ENCODE data around the gene ICE1. TPM values are rescaled to one million over a fixed set of nuclear protein-coding genes. Genes with fewer than 3 reads are reported as not detected.
"Not testable (repeated sequence)": the region's sequence is repeated elsewhere in the genome, so short reads cannot be mapped to it uniquely, and the experiment has no call there.

The ICE1 gene
- total RNA-seq, 1 experiment from 2014 or later: 27.8 TPM

DNA sequence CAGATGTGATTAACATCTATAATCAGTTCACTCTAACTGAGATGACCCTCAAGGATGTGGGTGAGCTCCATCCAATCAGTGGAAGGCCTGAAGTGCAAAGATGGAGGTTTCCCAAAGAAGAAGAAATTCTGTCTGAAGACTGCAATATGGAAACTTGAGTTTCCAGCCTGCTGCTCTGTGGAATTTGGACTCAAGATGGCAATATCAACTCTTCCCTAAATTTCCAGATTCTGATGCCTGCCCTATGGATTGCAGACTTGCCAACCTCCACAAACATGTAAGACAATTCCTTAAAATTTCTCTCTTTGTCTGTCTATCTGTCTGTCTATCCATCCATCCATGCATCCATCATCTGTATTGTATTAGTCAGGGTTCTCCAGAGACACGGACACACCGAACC lies 85.9 kb downstream of the ICE1 start:
- Mint-ChIP-seq H3K4me1 (ENCODE audit: low read depth, unreplicated experiment) (no peaks in the 10 kb centered on the region), H3K27me3 (ENCODE audit: unreplicated experiment) (peaks cover 67% of the 10 kb centered on the region), H3K9me3 (ENCODE audit: low read depth, unreplicated experiment) (peaks cover 9% of the 10 kb centered on the region), H3K4me3 (ENCODE audit: low read depth, unreplicated experiment) (no peak overlapping the region), H3K36me3 (ENCODE audit: insufficient read depth, unreplicated experiment) (no peaks in the 10 kb centered on the region), H3K27ac (ENCODE audit: unreplicated experiment) (no peak overlapping the region)
- TF ChIP-seq, protein P1, sequence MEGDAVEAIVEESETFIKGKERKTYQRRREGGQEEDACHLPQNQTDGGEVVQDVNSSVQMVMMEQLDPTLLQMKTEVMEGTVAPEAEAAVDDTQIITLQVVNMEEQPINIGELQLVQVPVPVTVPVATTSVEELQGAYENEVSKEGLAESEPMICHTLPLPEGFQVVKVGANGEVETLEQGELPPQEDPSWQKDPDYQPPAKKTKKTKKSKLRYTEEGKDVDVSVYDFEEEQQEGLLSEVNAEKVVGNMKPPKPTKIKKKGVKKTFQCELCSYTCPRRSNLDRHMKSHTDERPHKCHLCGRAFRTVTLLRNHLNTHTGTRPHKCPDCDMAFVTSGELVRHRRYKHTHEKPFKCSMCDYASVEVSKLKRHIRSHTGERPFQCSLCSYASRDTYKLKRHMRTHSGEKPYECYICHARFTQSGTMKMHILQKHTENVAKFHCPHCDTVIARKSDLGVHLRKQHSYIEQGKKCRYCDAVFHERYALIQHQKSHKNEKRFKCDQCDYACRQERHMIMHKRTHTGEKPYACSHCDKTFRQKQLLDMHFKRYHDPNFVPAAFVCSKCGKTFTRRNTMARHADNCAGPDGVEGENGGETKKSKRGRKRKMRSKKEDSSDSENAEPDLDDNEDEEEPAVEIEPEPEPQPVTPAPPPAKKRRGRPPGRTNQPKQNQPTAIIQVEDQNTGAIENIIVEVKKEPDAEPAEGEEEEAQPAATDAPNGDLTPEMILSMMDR (IDR thresholded peaks at IDR 0.05; ENCODE audit: unreplicated experiment): no peak
- CTCF ChIA-PET: no interaction called here
- DNase-seq: no peak
- no TSS peak for BruUV-seq (replicated peaks)
- intact Hi-C loops (cut with micrococcal nuclease; ENCODE audit: unreplicated experiment): no loop called here

DNA sequence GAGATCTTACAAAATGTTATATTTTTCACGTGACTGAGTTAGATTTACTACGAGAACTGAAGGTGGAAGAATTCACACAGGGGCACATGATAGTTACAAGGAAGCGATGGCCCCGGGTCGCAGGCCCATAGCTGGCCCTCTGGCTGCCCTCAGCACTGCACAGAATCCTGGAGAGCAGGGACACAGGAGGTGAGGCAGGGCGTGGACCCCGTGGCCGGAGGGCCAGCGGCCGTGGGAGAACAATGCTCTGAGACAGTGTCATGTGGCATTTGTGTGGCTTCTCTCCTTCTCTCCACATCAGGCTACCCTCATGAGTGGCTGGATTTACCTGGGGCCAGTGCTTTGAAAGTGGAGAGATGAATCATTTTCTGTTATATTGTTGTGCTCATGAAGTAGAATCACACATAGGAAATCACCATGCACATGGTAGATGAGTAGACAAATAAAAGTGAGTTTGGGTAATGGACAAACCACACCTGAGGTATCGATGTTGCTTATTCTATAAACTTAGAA lies 89.5 kb downstream of the ICE1 start:
- Mint-ChIP-seq H3K27ac (ENCODE audit: unreplicated experiment) (no peak overlapping the region), H3K27me3 (ENCODE audit: unreplicated experiment) (peaks cover 73% of the 10 kb centered on the region), H3K9me3 (ENCODE audit: low read depth, unreplicated experiment) (peaks cover 5% of the 10 kb centered on the region), H3K4me1 (ENCODE audit: low read depth, unreplicated experiment) (no peaks in the 10 kb centered on the region), H3K4me3 (ENCODE audit: low read depth, unreplicated experiment) (no peak overlapping the region), H3K36me3 (ENCODE audit: insufficient read depth, unreplicated experiment) (no peaks in the 10 kb centered on the region)
- DNase-seq: no peak
- CTCF ChIA-PET: no interaction called here
- no TSS peak for BruUV-seq (replicated peaks)
- intact Hi-C loops (cut with micrococcal nuclease; ENCODE audit: unreplicated experiment): no loop called here
- TF ChIP-seq, protein P1 (IDR thresholded peaks at IDR 0.05; ENCODE audit: unreplicated experiment): no peak

DNA sequence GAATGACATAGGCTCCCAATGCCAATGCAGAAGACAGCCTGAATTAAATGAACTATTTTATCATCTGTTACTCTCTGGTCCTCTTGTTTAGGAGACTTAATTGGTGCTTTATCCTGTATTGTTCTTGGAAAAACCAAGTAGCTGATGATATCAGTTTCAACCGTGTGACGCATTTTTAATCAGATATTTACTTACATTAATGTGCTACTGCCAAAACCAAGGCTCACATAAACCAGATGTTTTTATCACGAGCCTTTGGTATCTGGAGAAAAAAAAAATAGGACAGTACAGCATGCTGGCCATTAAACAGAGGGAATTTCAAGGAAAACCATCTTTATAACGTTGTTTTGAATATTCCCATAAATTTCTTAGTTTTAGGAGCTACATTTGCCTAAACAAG lies 90.1 kb downstream of the ICE1 start:
- DNase-seq: no peak
- Mint-ChIP-seq H3K36me3 (ENCODE audit: insufficient read depth, unreplicated experiment) (no peaks in the 10 kb centered on the region), H3K4me1 (ENCODE audit: low read depth, unreplicated experiment) (no peaks in the 10 kb centered on the region), H3K27me3 (ENCODE audit: unreplicated experiment) (peaks cover 71% of the 10 kb centered on the region), H3K9me3 (ENCODE audit: low read depth, unreplicated experiment) (peaks cover 5% of the 10 kb centered on the region), H3K27ac (ENCODE audit: unreplicated experiment) (no peak overlapping the region), H3K4me3 (ENCODE audit: low read depth, unreplicated experiment) (no peak overlapping the region)
- CTCF ChIA-PET: no interaction called here
- no TSS peak for BruUV-seq (replicated peaks)
- TF ChIP-seq, protein P1 (IDR thresholded peaks at IDR 0.05; ENCODE audit: unreplicated experiment): no peak
- intact Hi-C loops (cut with micrococcal nuclease; ENCODE audit: unreplicated experiment): no loop called here

DNA sequence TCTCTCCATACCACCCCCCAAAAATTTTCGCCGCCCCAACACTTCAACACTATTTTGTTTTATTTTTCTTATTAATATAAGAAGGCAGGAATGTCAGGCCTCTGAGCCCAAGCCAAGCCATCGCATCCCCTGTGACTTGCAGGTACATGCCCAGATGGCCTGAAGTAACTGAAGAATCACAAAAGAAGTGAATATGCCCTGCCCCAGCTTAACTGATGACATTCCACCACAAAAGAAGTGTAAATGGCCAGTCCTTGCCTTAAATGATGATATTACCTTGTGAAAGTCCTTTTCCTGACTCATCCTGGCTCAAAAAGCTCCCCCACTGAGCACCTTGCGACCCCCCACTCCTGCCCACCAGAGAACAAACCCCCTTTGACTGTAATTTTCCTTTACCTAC lies 98.1 kb downstream of the ICE1 start:
- H3K4me3 Mint-ChIP-seq (ENCODE audit: low read depth, unreplicated experiment); CTCF ChIA-PET; H3K9me3 Mint-ChIP-seq (ENCODE audit: low read depth, unreplicated experiment); DNase-seq; BruUV-seq (replicated peaks); intact Hi-C loops (cut with micrococcal nuclease; ENCODE audit: unreplicated experiment); H3K36me3 Mint-ChIP-seq (ENCODE audit: insufficient read depth, unreplicated experiment); H3K27ac Mint-ChIP-seq (ENCODE audit: unreplicated experiment); H3K4me1 Mint-ChIP-seq (ENCODE audit: low read depth, unreplicated experiment): not testable (repeated sequence)
- H3K27me3 Mint-ChIP-seq (ENCODE audit: unreplicated experiment): peaks cover 31% of the 10 kb centered on the region

DNA sequence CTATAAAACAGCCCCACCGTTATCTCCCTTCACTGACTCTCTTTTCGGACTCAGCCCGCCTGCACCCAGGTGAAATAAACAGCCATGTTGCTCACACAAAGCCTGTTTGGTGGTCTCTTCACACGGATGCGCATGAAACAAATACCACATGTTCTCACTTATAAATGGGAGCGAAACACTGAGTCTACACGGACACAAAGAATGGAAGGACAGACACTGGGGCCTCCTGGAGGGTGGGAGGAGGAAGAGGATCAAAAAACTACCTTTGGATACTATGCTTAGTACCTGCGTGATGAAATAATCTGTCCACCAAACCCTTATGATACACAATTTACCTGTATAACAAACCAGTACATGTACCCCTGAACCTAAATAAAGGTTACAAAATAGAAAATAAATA lies 98.6 kb downstream of the ICE1 start:
- BruUV-seq (replicated peaks): no TSS peak
- CTCF ChIA-PET: no interaction called here
- no peak overlapping the region for H3K4me3 Mint-ChIP-seq (ENCODE audit: low read depth, unreplicated experiment)
- H3K9me3 Mint-ChIP-seq (ENCODE audit: low read depth, unreplicated experiment): peaks cover 5% of the 10 kb centered on the region
- H3K27ac Mint-ChIP-seq (ENCODE audit: unreplicated experiment): no peak overlapping the region
- peaks cover 27% of the 10 kb centered on the region for H3K27me3 Mint-ChIP-seq (ENCODE audit: unreplicated experiment)
- H3K4me1 Mint-ChIP-seq (ENCODE audit: low read depth, unreplicated experiment): no peaks in the 10 kb centered on the region
- TF ChIP-seq, protein P1 (IDR thresholded peaks at IDR 0.05; ENCODE audit: unreplicated experiment): no peak
- no peaks in the 10 kb centered on the region for H3K36me3 Mint-ChIP-seq (ENCODE audit: insufficient read depth, unreplicated experiment)
- DNase-seq: no peak
- intact Hi-C loops (cut with micrococcal nuclease; ENCODE audit: unreplicated experiment): no loop called here

Data from Calu3 (cell line).